DOHH2 (cell line): ENCODE measurements around the gene NUDT4.

Source experiments
- H3F3A ChIP-seq: fragments of 200-600 bp; sonication (generic), shearing (Covaris generic); 2 replicates; pipeline ENCODE4 v1.6.0; 2016; ENCODE audit warnings: antibody characterized with exemption, mild to moderate bottlenecking; ENCODE audit not compliant: control insufficient read depth, insufficient read depth
- H3K27ac ChIP-seq: fragments of 200-600 bp; sonication (generic); 2 replicates; pipeline ENCODE4 v1.5.1; 2014; ENCODE audit warnings: low read depth, mild to moderate bottlenecking, low read length, moderate library complexity
- H3K27me3 ChIP-seq: fragments of 200-600 bp; sonication (generic); 2 replicates; pipeline ENCODE4 v1.6.1; 2014; ENCODE audit warnings: mild to moderate bottlenecking, low read length, mixed read lengths; ENCODE audit not compliant: control insufficient read depth
- H3K36me3 ChIP-seq: fragments of 200-600 bp; sonication (generic); 2 replicates; pipeline ENCODE4 v1.6.1; 2014; ENCODE audit warnings: mild to moderate bottlenecking, low read length, moderate library complexity, mixed read lengths; ENCODE audit not compliant: control insufficient read depth
- H3K4me1 ChIP-seq: fragments of 200-600 bp; sonication (generic); 2 replicates; pipeline ENCODE4 v1.6.1; 2014; ENCODE audit warnings: mild to moderate bottlenecking, low read length, mixed read lengths; ENCODE audit not compliant: control insufficient read depth
- H3K4me2 ChIP-seq: fragments of 200-600 bp; sonication (generic); 2 replicates; pipeline ENCODE4 v1.6.0; 2014; ENCODE audit warnings: mild to moderate bottlenecking, low read length, moderate library complexity
- H3K4me3 ChIP-seq: fragments of 200-600 bp; sonication (generic); 2 replicates; pipeline ENCODE4 v1.5.1; 2014; ENCODE audit warnings: mild to moderate bottlenecking, low read length, mixed read lengths
- H3K79me2 ChIP-seq: fragments of 200-600 bp; sonication (generic); 2 replicates; pipeline ENCODE4 v1.6.1; 2014; ENCODE audit warnings: mild to moderate bottlenecking, low read length, mixed read lengths; ENCODE audit not compliant: control insufficient read depth
- H3K9me2 ChIP-seq: fragments of 200-600 bp; sonication (generic); replicated peaks from 2 replicates; pipeline ENCODE4 v1.6.1; 2014; ENCODE audit warnings: mild to moderate bottlenecking, low read length, mixed read lengths; ENCODE audit not compliant: control insufficient read depth
- H3K9me3 ChIP-seq: fragments of 200-600 bp; sonication (generic); 2 replicates; pipeline ENCODE4 v1.6.1; 2014; ENCODE audit warnings: antibody characterized with exemption, low read length, mixed read lengths; ENCODE audit not compliant: control insufficient read depth, insufficient read depth
- H4K20me1 ChIP-seq: fragments of 200-600 bp; sonication (generic); 2 replicates; pipeline ENCODE4 v1.6.0; 2014; ENCODE audit warnings: low read depth, mild to moderate bottlenecking, antibody characterized with exemption, low read length, moderate library complexity; ENCODE audit not compliant: control insufficient read depth, insufficient read depth
- CTCF ChIP-seq: fragments of 200-600 bp; sonication (generic); IDR thresholded peaks from one replicate; pipeline ENCODE4 v1.5.1; 2014; ENCODE audit warnings: antibody characterized with exemption, mild to moderate bottlenecking, low read depth, low read length; ENCODE audit not compliant: poor library complexity, severe bottlenecking
- EZH2phosphoT487 ChIP-seq: fragments of 200-600 bp; sonication (generic); IDR thresholded peaks from 2 replicates; pipeline ENCODE4 v1.6.1; 2017; ENCODE audit warnings: borderline replicate concordance, mild to moderate bottlenecking, antibody characterized with exemption, low read length, moderate library complexity, mixed read lengths

Gene NUDT4

DNA sequence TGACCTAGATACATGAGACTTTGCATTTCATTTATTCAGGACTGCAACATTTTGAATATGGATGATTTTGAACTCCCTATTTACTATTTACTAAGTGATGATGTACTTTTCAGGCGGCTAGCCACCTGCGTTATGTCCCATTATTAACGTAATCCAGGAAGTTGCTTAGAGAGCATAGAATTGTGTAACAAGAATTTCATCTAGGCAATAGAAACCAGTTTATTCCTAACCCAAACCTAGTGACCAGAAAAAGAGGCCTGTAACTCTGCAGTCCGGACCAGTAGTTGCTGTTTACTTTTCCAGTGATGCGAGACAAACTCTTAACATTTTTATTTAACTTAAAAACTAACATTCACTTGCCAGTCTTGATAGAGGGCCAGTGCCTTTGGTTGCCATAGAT, 12.3 kb downstream of the NUDT4 start:
- Histone ChIP-seq H3K9me3 (no peaks in the 10 kb centered on the region), H3K4me2 (no peak overlapping the region), H3K27ac (no peak overlapping the region), H3K4me1 (peaks cover 23% of the 10 kb centered on the region), H3K79me2 (peaks cover 75% of the 10 kb centered on the region), H3F3A (no peaks in the 10 kb centered on the region), H3K36me3 (no peaks in the 10 kb centered on the region), H3K9me2 (no peaks in the 10 kb centered on the region), H3K4me3 (no peak overlapping the region), H4K20me1 (peaks cover 11% of the 10 kb centered on the region; the same call in 1 of the 2 replicates), H3K27me3 (no peaks in the 10 kb centered on the region)
- TF ChIP-seq CTCF, result no peak
- no peak for TF ChIP-seq EZH2phosphoT487

DNA sequence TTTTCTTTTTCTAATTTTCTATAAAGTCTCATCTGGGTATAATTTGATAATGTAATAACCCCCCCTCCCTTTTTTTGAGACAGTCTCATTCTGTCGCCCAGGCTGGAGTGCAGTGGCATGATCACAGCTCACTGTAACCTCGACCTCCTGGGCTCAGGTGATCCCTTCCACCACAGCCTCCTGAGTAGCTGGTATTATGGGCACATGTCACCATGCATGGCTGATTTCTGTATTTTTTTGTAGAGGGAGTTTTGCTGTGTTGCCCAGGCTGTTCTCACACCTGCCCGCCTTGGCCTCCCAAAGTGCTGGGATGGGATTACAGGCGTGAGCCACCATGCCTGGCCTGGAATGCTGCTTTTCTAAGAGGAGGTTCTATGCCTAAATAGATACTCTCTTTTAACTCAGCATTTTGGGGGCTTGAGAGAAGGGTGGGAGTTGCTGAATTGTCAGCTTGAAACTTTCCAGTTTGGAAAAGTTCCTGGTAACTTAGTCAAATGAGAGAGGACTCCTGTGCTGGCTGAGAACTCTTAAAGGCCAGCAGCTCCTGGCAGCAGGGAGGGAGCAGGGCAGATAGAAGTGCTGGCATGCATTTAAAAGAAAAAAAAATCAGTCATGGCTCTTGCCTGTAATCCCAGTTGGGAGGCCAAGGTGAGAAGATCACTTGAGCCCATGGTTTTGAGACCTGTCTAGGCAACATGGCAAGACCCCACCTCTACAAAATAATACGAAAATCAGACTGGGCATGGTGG, 13.0 kb downstream of the NUDT4 start:
- Histone ChIP-seq H3K4me1 (peaks cover 23% of the 10 kb centered on the region), H3K27ac (no peak overlapping the region), H3K4me2 (no peak overlapping the region), H4K20me1 (peaks cover 11% of the 10 kb centered on the region; the same call in 1 of the 2 replicates), H3K9me2 (no peaks in the 10 kb centered on the region), H3K4me3 (no peak overlapping the region), H3K27me3 (no peaks in the 10 kb centered on the region), H3F3A (no peaks in the 10 kb centered on the region), H3K36me3 (no peaks in the 10 kb centered on the region), H3K79me2 (peaks cover 68% of the 10 kb centered on the region), H3K9me3 (no peaks in the 10 kb centered on the region)
- TF ChIP-seq EZH2phosphoT487, result no peak
- TF ChIP-seq CTCF, result no peak

DNA sequence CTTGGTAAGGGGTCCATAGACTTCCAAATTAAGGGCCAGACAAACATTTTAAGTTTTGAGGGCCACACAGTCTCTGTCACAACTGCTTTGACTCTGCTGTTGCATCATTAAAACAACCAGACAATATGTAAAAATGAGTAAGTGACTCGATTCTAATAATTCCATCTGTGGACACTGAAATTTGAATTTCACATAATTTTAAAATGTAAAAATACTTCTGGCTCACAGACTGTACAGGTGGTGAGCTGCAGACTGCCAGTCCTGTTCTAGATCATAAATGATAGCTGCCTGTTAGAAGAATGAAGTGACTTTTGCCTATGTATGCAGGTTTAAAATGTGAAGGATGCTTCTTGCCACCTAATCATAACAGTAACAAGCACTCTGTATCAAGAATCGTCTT, 15.7 kb downstream of the NUDT4 start:
- TF ChIP-seq EZH2phosphoT487 (no peak), CTCF (no peak)
- Histone ChIP-seq H3K9me2 (no peaks in the 10 kb centered on the region), H3F3A (no peaks in the 10 kb centered on the region; the same call in 1 of the 2 replicates), H3K4me1 (peaks cover 23% of the 10 kb centered on the region), H4K20me1 (0 out of 2 replicates have a peak, but pooled peaks cover 3% of the 10 kb centered on the region), H3K27me3 (no peaks in the 10 kb centered on the region), H3K4me2 (no peak overlapping the region), H3K27ac (no peak overlapping the region), H3K79me2 (peaks cover 42% of the 10 kb centered on the region), H3K4me3 (no peak overlapping the region), H3K9me3 (no peaks in the 10 kb centered on the region), H3K36me3 (peaks cover 16% of the 10 kb centered on the region)
